ENCODE data around the gene SLC26A8.

GRCh38 chr6:35895560-35895959 lies 128.9 kb downstream of the SLC26A8 start:
- TF ChIP-seq CTCF (CRISPR knock-in tag; IDR thresholded peaks at IDR 0.05) (no peak), GABPB1 (CRISPR knock-in tag; IDR thresholded peaks at IDR 0.05) (no peak), EZH2 (conservative IDR thresholded peaks at IDR 0.05; ENCODE audit: low read depth, low read length) (no peak), ZNF24 (IDR thresholded peaks at IDR 0.05) (no peak), POLR2A (IDR thresholded peaks at IDR 0.05; ENCODE audit: insufficient read depth in 1 of 2, low read depth in 2 of 2, low read length in 2 of 2) (no peak)
